GM13976 (cell line): ENCODE results near the gene PIK3AP1.

ENCODE experiments used
- DNase-seq: peaks from one replicate; pipeline ENCODE4 v3.0.0; 2012; ENCODE audit warnings: low spot score
- in situ Hi-C: fragments of 300-500 bp; cut with MboI; formaldehyde crosslinking; loops from one replicate; pipeline ENCODE4 v1.12.0; 2022; ENCODE audit warnings: low sequenced_read_pairs, mixed read lengths, inconsistent platforms; ENCODE audit not compliant: unreplicated experiment
- TF ChIP-seq, protein P1 (sequence below): IDR thresholded peaks from 2 replicates; pipeline ENCODE4 v1.5.1; 2012; ENCODE audit warnings: borderline replicate concordance, mild to moderate bottlenecking; ENCODE audit not compliant: insufficient read depth; ENCODE audit errors: extremely low read depth, missing control alignments, control extremely low read depth

Gene PIK3AP1

DNA sequence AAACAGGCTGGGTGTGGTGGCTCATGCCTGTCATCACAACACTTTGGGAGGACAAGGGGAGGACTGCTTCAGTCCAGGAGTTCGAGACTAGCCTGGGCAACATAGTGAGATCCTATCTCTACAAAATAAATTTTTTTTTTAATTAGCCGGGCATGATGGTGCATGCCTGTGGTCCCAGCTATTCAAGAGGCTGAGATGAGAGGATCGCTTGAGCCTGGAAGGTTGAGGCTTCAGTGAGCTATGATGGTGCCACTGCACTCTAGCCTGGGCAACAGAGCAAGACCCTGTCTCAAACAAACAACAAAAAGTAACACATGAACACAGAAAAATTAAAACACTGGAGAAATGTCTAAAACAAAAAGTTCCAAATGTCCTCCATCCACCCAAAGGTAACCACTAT is 22.9 kb downstream of the PIK3AP1 start:
- TF ChIP-seq, protein P1, sequence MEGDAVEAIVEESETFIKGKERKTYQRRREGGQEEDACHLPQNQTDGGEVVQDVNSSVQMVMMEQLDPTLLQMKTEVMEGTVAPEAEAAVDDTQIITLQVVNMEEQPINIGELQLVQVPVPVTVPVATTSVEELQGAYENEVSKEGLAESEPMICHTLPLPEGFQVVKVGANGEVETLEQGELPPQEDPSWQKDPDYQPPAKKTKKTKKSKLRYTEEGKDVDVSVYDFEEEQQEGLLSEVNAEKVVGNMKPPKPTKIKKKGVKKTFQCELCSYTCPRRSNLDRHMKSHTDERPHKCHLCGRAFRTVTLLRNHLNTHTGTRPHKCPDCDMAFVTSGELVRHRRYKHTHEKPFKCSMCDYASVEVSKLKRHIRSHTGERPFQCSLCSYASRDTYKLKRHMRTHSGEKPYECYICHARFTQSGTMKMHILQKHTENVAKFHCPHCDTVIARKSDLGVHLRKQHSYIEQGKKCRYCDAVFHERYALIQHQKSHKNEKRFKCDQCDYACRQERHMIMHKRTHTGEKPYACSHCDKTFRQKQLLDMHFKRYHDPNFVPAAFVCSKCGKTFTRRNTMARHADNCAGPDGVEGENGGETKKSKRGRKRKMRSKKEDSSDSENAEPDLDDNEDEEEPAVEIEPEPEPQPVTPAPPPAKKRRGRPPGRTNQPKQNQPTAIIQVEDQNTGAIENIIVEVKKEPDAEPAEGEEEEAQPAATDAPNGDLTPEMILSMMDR, result no peak
- DNase-seq, result no peak
- in situ Hi-C loops, result no loop called here

DNA sequence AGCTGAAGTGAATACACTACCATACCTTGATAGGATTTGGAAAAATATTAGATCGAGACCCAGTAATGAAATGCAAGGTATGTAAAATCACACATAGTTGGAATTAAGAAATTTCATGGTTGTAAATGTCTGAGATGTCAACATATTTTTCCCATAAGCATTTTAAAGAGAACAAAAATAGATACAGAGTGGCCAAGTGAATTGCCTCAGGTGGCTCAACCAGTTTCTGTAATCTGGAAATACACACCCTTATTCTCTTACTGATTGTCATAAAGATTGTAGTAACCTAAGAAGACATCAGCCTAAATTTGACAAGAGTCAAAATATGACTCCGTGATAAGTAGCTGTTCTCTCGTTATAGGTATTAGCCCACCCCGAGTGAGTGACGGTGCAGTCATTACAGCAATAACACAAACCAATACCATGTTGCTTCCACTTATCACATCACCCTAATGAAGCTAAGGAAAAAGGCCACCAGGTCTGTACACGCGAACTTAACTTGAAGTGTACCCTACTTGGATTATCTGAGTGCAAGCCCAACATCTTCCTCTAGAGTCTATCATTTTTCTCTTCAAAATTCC is 23.4 kb downstream of the PIK3AP1 start:
- in situ Hi-C loops, result no loop called here
- no peak for DNase-seq
- TF ChIP-seq, protein P1, result no peak

- in situ Hi-C loops, result no loop called here
- no peak for DNase-seq
- TF ChIP-seq, protein P1, result no peak
These were observed 24.2 kb downstream of the PIK3AP1 start for GRCh38 chr10:96695975-96696634.

DNA sequence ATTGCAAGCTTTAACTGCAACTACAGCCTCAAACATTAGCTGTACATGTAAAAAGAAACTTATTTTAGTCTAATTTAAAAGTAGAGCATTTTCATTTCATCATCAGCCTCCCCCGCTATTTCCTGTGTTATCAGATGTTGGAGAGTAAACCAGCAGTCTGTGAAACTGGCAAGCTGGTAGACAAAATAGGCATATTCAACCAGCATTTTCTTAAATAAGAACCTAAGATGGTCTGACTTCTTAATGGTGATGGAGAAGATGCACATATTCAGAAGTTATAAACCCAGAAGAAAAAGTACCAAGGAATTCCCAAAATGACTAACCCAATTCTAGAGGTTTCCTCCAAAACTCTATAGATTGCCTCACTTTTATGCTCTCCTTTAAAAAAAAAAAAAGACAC is 24.9 kb downstream of the PIK3AP1 start:
- no peak for DNase-seq
- TF ChIP-seq, protein P1, result no peak
- in situ Hi-C loops, result no loop called here

DNA sequence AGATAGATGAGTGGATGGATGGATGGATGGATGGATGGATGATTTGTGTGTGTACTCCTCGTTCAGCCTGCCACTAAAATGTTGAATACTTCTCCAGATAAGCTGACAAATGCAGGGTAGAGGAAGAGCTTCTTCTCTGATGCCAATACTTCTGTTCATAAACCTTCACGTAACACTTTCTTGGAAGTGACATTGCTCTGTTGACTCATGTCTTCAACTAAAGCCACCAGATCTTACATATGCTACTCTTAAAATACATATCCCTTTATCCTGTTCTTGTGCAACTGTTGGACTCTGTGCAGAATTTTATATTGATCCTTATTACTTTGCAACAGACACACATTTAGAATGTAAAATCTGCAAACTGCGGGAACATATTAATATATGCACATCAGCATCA is 26.9 kb downstream of the PIK3AP1 start:
- in situ Hi-C loops, result no loop called here
- TF ChIP-seq, protein P1, result no peak
- DNase-seq, result no peak

GRCh38 chr10:96692427-96692826 is 27.9 kb downstream of the PIK3AP1 start:
- TF ChIP-seq, protein P1, result no peak
- DNase-seq, result no peak
- in situ Hi-C loops, result no loop called here

GRCh38 chr10:96691761-96692160 is 28.6 kb downstream of the PIK3AP1 start:
- no peak for DNase-seq
- TF ChIP-seq, protein P1, result no peak
- in situ Hi-C loops, result no loop called here
